K562 (cell line): ENCODE measurements around the gene SLC12A3. TPM values are rescaled to one million over a fixed set of nuclear protein-coding genes. Genes with fewer than 3 reads are reported as not detected.

Experiments used
- BRF1 ChIP-seq: IDR thresholded peaks from 3 replicates; pipeline ENCODE4 v1.6.1; 2011; ENCODE audit warnings: borderline replicate concordance, mild to moderate bottlenecking; ENCODE audit not compliant: insufficient read length; ENCODE audit errors: extremely low read depth
- DNMT1 ChIP-seq: fragments of 450-650 bp; IDR thresholded peaks from 2 replicates; pipeline ENCODE4 v1.6.1; 2016; ENCODE audit warnings: antibody characterized with exemption, mild to moderate bottlenecking
- EGR1 ChIP-seq: fragments of 450-650 bp; conservative IDR thresholded peaks from 2 replicates; pipeline ENCODE4 v1.6.1; 2017; ENCODE audit warnings: mild to moderate bottlenecking
- HDAC2 ChIP-seq: fragments of 450-650 bp; IDR thresholded peaks from 2 replicates; pipeline ENCODE4 v1.6.1; 2016; ENCODE audit warnings: mild to moderate bottlenecking
- KAT7 ChIP-seq: sonication (generic); formaldehyde crosslinking; IDR thresholded peaks from 2 replicates; pipeline ENCODE4 v1.8.0; 2022; ENCODE audit warnings: missing genetic modification reagents, mild to moderate bottlenecking, borderline replicate concordance
- MAFF ChIP-seq: IDR thresholded peaks from 2 replicates; pipeline ENCODE4 v1.6.1; 2012; ENCODE audit warnings: low read length, improper control_type of control experiment
- NCOA4 ChIP-seq: fragments of 450-650 bp; IDR thresholded peaks from 2 replicates; pipeline ENCODE4 v1.6.1; 2018; ENCODE audit warnings: mild to moderate bottlenecking; ENCODE audit not compliant: partially characterized antibody
- NELFE ChIP-seq: IDR thresholded peaks from 2 replicates; pipeline ENCODE4 v1.6.1; 2011; ENCODE audit warnings: mild to moderate bottlenecking; ENCODE audit not compliant: insufficient read depth, insufficient read length
- PYGO2 ChIP-seq: fragments of 450-650 bp; IDR thresholded peaks from 2 replicates; pipeline ENCODE4 v1.6.1; 2016; ENCODE audit warnings: mild to moderate bottlenecking, missing genetic modification characterization, moderate library complexity, missing compliant biosample characterization
- SP2 ChIP-seq: IDR thresholded peaks from 2 replicates; pipeline ENCODE4 v1.6.1; 2011; ENCODE audit warnings: mild to moderate bottlenecking, low read depth, low read length, moderate library complexity; ENCODE audit not compliant: poor library complexity, severe bottlenecking; ENCODE audit errors: extremely low read depth
- TSC22D4 ChIP-seq: fragments of 450-650 bp; IDR thresholded peaks from 2 replicates; pipeline ENCODE4 v1.6.1; 2016; ENCODE audit warnings: missing genetic modification characterization, missing biosample characterization, control low read depth
- ZBED1 ChIP-seq: IDR thresholded peaks from 2 replicates; pipeline ENCODE4 v1.6.1; 2014
- ZNF174 ChIP-seq: fragments of 250-450 bp; sonication (Bioruptor Pico); IDR thresholded peaks from 2 replicates; pipeline ENCODE4 v1.4.0; 2020; ENCODE audit warnings: mild to moderate bottlenecking
- ZNF408 ChIP-seq: fragments of 250-450 bp; sonication (Bioruptor Pico); IDR thresholded peaks from 2 replicates; pipeline ENCODE4 v1.4.0; 2020; ENCODE audit warnings: low read depth, mild to moderate bottlenecking, moderate library complexity
- polyA plus RNA-seq, 8 experiments: library from polyadenylated mRNA; depleted of rRNA in 4 of 8; stranded (reverse) in 5 of 8; unstranded in 3 of 8; fragments of >200 nt; fragmentation: Nextera tagmentation in 2 of 8; fragmentation: Illumina TruSeq in 1 of 8; extraction: Ambion mirVana in 2 of 8; extraction: Trizol in 1 of 8; gene quantifications; 2 replicates each; pipeline versions ENCODE4 v1.2.1 to v1.2.3, GENCODE V29; 2011 to 2014; ENCODE audit warnings: inconsistent platforms in 1 of 8, missing spikeins in 1 of 8
- total RNA-seq, 7 experiments: library from RNA; depleted of rRNA in 6 of 7; stranded (reverse); fragments of >200 nt in 6 of 7; fragmentation: Illumina TruSeq in 2 of 7; extraction: Trizol in 2 of 7; gene quantifications; 2 replicates each; pipeline versions ENCODE4 v1.2.1 to v1.2.3, GENCODE V29; 2011 to 2021; ENCODE audit warnings: low replicate concordance in 1 of 7
- TF ChIP-seq, protein P1 (sequence below): sonication (generic); formaldehyde crosslinking; IDR thresholded peaks from 2 replicates; pipeline ENCODE4 v1.8.0; 2023; ENCODE audit warnings: mild to moderate bottlenecking, missing genetic modification reagents
- TF ChIP-seq, protein P2 (sequence below): fragments of 450-650 bp; formaldehyde crosslinking; IDR thresholded peaks from 2 replicates; pipeline ENCODE4 v1.4.0; 2020; ENCODE audit warnings: mild to moderate bottlenecking, moderate library complexity
- TF ChIP-seq, protein P3 (sequence below): fragments of 450-650 bp; conservative IDR thresholded peaks from 2 replicates; pipeline ENCODE4 v1.6.1; 2016; ENCODE audit warnings: missing genetic modification characterization, low read depth, mild to moderate bottlenecking, missing compliant biosample characterization, moderate library complexity

Gene SLC12A3
- total and polyA plus RNA-seq, 9 of the 15 experiments (the other 6 are each of a cell fraction or from before 2014, with no cell fraction given): not detected

DNA sequence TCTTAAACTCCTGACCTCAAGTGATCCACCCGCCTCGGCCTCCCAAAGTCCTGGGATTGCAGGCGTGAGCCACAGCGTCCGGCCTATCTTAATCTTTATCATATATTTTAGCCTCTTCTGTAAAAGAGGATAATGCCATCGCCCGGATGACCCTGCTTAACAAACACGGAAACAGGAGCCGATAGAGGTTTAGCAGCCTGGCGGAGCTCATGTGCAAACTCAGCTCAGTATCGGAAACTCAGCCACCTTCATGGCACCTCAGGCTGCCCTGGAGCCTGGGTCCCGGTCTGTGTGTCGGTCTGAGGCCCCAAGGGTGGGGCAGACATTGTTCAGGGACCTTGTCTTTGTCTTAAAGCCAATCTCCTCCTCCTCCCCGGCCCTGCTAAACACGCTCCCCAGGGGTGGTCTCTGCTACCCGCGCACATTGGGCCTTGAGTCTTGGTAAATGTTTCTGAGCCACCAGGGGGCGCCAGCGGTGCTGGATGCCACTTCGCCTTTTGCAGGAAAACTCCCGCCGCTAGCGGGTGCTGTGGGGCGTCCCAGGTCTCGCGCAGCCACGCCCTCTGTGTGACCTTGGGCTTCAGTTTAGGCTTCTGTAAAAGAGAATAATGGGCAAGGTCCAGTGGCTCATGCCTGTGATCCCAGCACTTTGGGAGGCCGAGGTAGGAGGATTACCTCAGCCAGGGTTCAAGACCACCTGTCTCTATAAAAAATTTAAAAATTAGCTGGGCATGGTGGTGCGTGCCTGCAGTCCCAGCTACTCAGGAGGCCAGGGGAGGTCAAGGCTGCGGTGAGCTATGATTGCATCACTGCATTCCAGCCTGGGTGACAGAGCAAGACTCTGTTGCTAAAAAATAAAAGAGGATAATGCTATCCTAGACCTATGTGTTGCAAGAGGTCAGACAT, 99.5 kb downstream of the SLC12A3 start (continued):
- TF ChIP-seq, protein P1, sequence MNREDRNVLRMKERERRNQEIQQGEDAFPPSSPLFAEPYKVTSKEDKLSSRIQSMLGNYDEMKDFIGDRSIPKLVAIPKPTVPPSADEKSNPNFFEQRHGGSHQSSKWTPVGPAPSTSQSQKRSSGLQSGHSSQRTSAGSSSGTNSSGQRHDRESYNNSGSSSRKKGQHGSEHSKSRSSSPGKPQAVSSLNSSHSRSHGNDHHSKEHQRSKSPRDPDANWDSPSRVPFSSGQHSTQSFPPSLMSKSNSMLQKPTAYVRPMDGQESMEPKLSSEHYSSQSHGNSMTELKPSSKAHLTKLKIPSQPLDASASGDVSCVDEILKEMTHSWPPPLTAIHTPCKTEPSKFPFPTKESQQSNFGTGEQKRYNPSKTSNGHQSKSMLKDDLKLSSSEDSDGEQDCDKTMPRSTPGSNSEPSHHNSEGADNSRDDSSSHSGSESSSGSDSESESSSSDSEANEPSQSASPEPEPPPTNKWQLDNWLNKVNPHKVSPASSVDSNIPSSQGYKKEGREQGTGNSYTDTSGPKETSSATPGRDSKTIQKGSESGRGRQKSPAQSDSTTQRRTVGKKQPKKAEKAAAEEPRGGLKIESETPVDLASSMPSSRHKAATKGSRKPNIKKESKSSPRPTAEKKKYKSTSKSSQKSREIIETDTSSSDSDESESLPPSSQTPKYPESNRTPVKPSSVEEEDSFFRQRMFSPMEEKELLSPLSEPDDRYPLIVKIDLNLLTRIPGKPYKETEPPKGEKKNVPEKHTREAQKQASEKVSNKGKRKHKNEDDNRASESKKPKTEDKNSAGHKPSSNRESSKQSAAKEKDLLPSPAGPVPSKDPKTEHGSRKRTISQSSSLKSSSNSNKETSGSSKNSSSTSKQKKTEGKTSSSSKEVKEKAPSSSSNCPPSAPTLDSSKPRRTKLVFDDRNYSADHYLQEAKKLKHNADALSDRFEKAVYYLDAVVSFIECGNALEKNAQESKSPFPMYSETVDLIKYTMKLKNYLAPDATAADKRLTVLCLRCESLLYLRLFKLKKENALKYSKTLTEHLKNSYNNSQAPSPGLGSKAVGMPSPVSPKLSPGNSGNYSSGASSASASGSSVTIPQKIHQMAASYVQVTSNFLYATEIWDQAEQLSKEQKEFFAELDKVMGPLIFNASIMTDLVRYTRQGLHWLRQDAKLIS (CRISPR knock-in tag): no peak
- TF ChIP-seq BRF1 (no peak), KAT7 (CRISPR knock-in tag) (0 out of 2 replicates have a peak, but pooled peaks have one; percentile 38), NCOA4 (no peak), SP2 (no peak), NELFE (no peak), EGR1 (no peak), MAFF (no peak), ZBED1 (no peak), ZNF408 (CRISPR knock-in tag) (no peak), PYGO2 (tag) (no peak), TSC22D4 (tag) (no peak), ZNF174 (CRISPR knock-in tag) (no peak), DNMT1 (no peak), HDAC2 (no peak)
- TF ChIP-seq, protein P2, sequence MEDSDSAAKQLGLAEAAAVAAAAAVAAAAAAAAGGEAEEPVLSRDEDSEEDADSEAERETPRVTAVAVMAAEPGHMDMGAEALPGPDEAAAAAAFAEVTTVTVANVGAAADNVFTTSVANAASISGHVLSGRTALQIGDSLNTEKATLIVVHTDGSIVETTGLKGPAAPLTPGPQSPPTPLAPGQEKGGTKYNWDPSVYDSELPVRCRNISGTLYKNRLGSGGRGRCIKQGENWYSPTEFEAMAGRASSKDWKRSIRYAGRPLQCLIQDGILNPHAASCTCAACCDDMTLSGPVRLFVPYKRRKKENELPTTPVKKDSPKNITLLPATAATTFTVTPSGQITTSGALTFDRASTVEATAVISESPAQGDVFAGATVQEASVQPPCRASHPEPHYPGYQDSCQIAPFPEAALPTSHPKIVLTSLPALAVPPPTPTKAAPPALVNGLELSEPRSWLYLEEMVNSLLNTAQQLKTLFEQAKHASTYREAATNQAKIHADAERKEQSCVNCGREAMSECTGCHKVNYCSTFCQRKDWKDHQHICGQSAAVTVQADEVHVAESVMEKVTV (CRISPR knock-in tag): peak; percentile 66
- TF ChIP-seq, protein P3, sequence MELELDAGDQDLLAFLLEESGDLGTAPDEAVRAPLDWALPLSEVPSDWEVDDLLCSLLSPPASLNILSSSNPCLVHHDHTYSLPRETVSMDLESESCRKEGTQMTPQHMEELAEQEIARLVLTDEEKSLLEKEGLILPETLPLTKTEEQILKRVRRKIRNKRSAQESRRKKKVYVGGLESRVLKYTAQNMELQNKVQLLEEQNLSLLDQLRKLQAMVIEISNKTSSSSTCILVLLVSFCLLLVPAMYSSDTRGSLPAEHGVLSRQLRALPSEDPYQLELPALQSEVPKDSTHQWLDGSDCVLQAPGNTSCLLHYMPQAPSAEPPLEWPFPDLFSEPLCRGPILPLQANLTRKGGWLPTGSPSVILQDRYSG: no peak
